ENCODE data around the gene RPS6KB2. TPM values are rescaled to one million over a fixed set of nuclear protein-coding genes. Genes with fewer than 3 reads are reported as not detected.

The RPS6KB2 gene
- total RNA-seq, 1 experiment from 2014 or later, result 49.8 TPM

DNA sequence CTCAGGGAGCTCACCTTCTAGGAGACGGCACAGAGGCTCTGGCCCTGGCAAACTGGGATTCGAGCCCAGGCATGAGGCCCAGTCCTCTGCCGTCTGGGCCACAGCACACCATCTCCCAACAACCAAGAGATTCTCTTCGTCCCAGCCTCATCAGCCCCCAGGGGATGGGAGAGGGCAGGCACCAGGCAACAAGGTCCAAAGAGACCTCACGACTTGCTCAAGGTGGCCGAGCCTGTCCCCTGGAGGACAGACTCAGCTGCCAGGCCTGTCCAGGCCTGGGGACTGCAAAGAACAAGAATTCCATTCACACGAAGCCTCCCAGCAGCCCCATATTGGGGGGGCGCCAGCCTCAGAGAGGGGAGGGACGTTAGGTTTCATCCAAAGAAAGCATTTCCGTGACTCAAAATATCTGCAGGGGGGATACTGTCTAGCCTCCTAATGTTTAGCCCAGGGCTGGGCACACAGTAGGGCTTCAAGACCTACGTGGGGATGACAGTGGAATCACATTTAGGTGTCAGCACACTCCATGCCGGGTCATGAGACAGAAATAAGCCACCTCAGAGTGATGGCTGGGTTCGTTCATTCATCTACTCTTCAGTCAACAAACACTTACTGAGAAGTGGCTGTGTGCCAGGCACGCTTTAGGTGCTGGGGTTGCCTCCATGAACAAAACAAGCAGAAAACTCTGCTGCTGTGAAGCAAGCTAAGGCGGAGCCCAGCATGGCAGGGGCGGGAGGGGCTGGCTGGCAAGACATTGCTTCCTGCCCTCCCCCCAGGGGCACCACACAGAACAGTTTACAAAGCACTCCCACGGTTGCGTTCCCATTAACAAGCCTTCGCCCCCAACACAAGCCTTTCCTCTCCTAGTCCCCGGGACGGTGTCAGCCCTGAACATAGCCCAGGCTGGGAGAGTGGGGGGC lies 11.6 kb upstream of the RPS6KB2 start:
- BruUV-seq (replicated peaks), result no TSS peak
- Mint-ChIP-seq H3K27me3 (ENCODE audit: insufficient read depth, unreplicated experiment) (no peaks in the 10 kb centered on the region), H3K27ac (ENCODE audit: low read depth, unreplicated experiment) (peak overlapping the region; percentile 46), H3K36me3 (ENCODE audit: insufficient read depth, unreplicated experiment) (peaks cover 5% of the 10 kb centered on the region), H3K4me1 (ENCODE audit: insufficient read depth, unreplicated experiment) (peaks cover 13% of the 10 kb centered on the region), H3K9me3 (ENCODE audit: unreplicated experiment) (no peaks in the 10 kb centered on the region), H3K4me3 (ENCODE audit: unreplicated experiment) (no peak overlapping the region)
- no peak for TF ChIP-seq CTCF (IDR thresholded peaks at IDR 0.05; ENCODE audit: unreplicated experiment)
- CTCF ChIA-PET, result interaction anchor here (0.6 kb wide), 1 partner anchor 48 kb away, joined by 3 read pairs; no protein-coding TSS in a partner anchor
- DNase-seq (ENCODE audit: unreplicated experiment), result peak; percentile 66
- POLR2A ChIA-PET, result interaction anchor here (0.6 kb wide), 1 partner anchor 703 kb away, joined by 4 read pairs; no protein-coding TSS in a partner anchor
- intact Hi-C loops (cut with micrococcal nuclease), result no loop called here

DNA sequence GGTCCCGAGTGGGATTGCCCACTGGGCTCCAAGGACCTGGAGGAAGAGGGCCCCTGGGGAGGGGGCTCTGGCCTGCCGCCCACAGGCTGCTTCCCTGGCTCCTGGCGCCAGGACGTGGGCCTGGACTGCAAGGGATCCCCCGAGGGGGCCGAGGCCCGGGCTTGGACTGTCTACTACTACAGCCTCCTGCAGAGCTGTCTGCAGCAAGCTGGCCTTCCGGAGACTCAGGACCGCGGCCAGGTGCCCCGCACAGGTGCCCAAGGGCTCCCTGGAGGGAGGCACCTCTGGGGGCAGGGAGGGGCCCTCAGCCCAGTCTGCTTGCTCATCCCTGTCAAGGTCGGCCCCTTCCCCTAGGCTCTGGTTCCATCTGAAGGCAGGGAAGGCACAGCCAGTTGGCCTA lies 10.9 kb upstream of the RPS6KB2 start:
- intact Hi-C loops (cut with micrococcal nuclease), result no loop called here
- BruUV-seq (replicated peaks), result no TSS peak
- peaks cover 13% of the 10 kb centered on the region for H3K4me1 Mint-ChIP-seq (ENCODE audit: insufficient read depth, unreplicated experiment)
- H3K36me3 Mint-ChIP-seq (ENCODE audit: insufficient read depth, unreplicated experiment), result peaks cover 3% of the 10 kb centered on the region
- TF ChIP-seq CTCF (IDR thresholded peaks at IDR 0.05; ENCODE audit: unreplicated experiment), result no peak
- DNase-seq (ENCODE audit: unreplicated experiment), result no peak
- ChIA-PET POLR2A (no interaction called here), CTCF (interaction anchor here (0.6 kb wide), 1 partner anchor 47 kb away, joined by 3 read pairs; no protein-coding TSS in a partner anchor)
- no peaks in the 10 kb centered on the region for H3K9me3 Mint-ChIP-seq (ENCODE audit: unreplicated experiment)
- H3K27ac Mint-ChIP-seq (ENCODE audit: low read depth, unreplicated experiment), result no peak overlapping the region
- H3K27me3 Mint-ChIP-seq (ENCODE audit: insufficient read depth, unreplicated experiment), result no peaks in the 10 kb centered on the region
- no peak overlapping the region for H3K4me3 Mint-ChIP-seq (ENCODE audit: unreplicated experiment)

GRCh38 chr11:67418476-67419281 lies 9.6 kb upstream of the RPS6KB2 start:
- ChIA-PET CTCF (no interaction called here), POLR2A (interaction anchor here (0.6 to 1.2 kb wide), 4 partner anchors 10 to 47 kb away, joined by 3 to 4 read pairs (median 3); partner anchors contain the start of genes PPP1CA, RAD9A and RPS6KB2)
- intact Hi-C loops (cut with micrococcal nuclease), result no loop called here
- Mint-ChIP-seq H3K27me3 (ENCODE audit: insufficient read depth, unreplicated experiment) (no peaks in the 10 kb centered on the region), H3K9me3 (ENCODE audit: unreplicated experiment) (no peaks in the 10 kb centered on the region), H3K4me1 (ENCODE audit: insufficient read depth, unreplicated experiment) (peaks cover 20% of the 10 kb centered on the region), H3K27ac (ENCODE audit: low read depth, unreplicated experiment) (no peak overlapping the region), H3K36me3 (ENCODE audit: insufficient read depth, unreplicated experiment) (no peaks in the 10 kb centered on the region), H3K4me3 (ENCODE audit: unreplicated experiment) (no peak overlapping the region)
- no peak for TF ChIP-seq CTCF (IDR thresholded peaks at IDR 0.05; ENCODE audit: unreplicated experiment)
- no TSS peak for BruUV-seq (replicated peaks)
- DNase-seq (ENCODE audit: unreplicated experiment), result no peak

Measured in MCF 10A (cell line).